Stimulated activated CD8-positive, alpha-beta memory T cell treated with anti-CD3 and anti-CD28 coated beads, Interleukin-7, amount 100 ng/mL, for 1 hour (primary cell): ENCODE data around the gene UQCR11.

Experiments
- DNase-seq, 2 donors: peaks; one replicate each; pipeline ENCODE4 v3.0.0-alpha.2; 2020; ENCODE audit warnings: low read depth in 2 of 2

The UQCR11 gene

DNA sequence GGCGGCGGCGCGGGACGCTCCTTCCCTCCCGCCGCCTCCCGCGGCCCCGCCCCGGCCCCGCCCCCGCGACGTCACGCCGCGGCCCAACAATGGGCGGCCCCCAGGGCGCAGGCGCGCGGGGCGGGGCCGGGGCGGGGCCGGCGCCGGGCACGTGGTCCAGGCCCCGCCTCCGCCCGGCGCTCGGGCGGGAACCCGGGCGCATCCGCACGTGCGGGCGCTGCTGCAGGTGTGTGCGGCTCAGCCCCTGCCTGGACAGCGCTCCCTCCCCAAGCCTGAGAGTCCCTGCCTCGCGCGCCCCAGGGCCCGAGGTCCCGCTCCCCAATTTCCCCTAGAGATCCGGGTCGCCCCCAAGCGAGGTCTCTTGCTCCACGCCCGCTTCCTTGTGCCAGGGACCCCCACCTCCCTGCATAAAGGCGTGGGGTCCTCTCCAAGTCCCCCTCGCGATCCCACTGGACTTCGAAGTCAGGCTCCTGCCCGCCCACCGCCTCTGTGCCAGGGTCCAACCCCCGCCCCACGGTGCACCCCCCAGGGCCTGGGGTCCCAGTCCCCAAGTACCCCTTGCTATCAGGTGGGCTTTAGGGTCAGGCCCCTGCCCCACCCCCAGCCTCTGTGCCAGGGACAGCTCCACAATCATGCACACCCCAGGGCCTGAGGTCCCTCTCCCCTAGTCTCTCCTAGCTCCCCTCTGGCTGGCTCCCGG, 36.8 kb downstream of the UQCR11 start, which contains the start of gene MEX3D:
Gene MEX3D, minus strand, starts transcription at position 6 of the 700 bp plus-strand sequence. CDS start 267 bp downstream, outside the sequence.
- DNase-seq: peak; percentile 61 to 64

DNA sequence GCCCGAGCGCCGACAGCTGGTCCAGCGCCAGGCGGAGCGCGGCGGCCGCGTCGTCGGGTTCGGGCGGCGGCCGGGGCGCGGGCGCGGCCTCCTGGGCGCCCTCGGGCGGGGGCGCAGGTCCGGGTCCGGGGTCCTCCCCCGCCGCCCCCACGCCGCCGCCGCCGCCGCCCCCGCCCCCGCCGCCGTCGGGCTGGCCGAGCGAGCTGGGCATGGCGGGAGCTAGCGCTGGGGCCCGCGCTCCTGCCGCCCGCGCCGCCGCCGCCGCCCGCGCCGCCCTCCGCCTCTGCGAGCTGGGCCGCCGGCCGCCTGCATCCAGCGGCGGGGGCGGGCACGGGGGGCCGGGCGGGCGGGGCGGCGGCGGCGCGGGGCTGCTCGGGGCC, 37.4 kb downstream of the UQCR11 start:
- DNase-seq: no peak

DNA sequence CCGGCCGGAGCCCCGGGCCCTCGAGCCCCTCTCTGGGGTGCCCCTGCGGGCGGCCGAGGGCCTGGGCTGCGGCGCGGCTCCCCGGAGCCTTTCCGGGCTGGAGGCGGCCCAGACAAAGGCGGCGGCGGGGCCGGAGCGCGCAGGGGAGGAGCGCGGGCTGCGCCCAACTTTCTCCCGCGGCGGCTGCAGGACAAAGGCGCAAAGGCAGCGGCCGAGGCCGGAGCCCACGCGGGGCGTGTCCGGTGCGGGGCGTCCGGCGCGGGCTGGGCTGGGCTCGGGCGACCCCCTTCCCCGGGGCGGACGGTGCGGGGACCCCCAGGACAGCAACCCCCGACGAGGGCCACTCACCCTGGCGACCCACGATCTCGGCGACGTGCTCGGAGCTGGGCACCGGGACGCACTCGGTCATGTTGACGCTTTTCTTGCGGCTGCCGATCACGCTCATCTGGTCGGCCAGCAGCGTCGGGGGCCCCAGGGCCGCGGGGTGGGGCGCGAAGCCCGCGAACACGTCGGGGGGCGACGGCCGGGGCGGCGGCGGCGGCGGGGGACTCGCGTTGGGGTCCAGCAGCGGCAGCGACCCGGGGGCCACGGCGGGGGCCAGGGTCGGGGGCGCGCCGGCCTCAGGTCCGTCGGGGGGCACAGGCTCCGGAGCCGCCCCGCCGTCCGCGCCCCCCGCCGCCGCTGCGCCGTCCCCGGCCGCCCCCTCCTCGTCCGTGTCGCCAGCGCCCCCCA, 38.0 kb downstream of the UQCR11 start:
- DNase-seq: no peak

DNA sequence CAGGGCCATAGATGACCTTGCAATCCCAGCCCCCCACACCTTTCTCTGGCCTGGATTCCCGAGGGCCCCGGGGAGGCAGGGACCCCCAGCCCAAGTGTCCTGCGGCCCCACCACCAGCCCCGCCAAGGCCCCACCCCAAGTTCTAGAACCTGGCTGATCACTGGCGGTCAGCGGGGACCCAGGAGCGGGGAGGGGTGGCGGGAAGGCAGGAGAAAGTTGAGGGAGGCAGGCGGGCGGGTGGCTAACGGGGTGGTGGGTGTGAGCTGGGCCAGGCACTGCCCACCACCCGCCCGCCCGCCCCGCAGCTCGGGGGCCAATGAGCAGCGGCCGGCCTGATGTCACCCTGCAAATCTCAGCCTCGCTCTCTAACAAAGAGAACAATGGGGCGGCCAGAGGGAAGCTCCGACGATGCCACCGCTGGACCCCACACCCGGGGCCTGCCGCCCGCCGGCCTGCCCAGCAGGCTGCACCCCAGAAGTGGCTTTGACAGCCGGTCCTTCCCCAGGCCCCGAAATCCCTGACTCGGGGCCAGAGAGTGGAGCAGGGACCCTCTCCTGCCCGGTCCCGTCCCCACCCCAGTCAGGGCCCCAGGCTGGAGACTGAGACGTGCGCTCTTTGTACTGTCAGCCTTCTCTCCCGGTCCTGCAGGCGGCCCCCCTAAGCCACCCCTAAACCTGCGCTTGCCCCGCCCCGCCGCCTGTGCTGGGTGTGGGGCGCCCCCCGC, 38.7 kb downstream of the UQCR11 start:
- DNase-seq: no peak

DNA sequence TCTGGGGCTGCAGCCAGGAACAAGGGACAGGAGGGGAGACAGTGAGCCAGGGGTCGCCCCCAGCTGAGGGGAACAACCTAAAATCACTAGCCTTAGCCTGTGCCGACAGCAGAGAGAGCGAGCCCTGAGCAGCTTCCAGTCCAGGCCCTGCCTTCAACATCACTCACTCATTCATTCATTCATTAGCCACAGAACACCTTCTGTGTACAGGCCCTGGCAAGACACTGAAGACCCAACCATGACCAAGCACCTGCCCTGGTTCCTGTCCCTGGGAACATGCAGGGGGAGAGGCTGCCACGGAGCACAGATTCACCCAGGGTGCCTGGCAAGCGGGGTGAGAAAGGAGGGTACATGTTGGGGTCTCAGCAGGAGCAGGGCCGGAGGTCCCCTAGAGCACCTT, 42.0 kb downstream of the UQCR11 start:
- DNase-seq: no peak

DNA sequence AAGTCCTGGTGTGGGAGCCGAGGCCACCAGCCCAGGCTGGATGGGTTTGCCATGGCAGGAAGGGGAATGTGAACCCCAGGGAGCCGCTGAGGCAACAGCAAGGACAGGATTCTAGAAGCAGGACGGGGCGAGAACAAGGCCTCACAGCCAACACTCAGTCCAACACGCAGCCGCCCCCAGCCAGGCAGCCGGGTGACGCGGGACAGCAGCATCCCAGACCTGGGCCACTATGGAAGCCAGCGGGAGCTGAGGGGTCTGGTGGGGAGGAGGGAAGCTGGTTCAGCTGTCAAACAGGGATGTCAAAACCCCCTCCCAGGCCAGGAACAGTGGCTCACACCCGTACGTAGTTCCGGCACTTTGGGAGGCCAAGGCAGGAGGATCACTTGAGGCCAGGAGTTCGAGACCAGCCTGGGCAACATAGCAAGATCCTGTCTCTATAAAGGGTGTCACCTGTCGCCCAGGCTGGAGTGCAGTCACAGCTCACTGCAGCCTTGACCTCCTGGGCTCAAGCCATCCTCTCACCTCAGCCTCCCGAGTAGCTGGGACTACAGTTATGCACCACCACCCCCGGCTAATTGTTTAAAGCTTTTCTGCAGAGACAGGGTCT, 43.9 kb downstream of the UQCR11 start:
- DNase-seq: no peak

DNA sequence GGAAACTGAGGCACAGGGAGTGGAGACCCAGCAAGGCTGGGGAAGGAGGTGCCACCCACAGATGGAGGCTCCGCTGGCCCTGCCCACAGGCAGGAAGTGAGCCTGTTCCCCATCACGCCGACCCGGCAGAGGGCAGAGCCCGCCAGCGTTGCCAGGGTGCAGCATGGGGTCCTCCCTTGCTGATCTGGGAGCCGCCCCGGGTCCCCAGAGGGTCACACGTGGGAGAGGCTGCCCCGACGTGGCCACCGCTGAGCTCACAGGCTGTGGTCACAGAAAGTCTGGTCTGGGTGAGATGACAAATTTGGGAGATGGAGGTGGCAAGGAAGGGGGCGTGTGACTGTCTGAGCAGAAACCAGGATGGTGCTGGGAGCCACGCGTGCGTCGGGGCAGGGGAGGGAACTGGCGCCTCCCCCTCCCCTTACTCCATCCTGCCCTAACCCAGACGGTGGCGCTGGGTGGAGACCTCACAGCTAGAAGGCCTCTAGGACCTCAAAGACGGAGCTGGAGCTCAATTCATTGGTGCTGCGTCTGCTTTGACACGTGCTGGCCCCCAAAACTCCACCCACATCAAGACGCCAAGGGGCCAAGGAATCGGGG, 44.9 kb downstream of the UQCR11 start:
- no peak for DNase-seq

DNA sequence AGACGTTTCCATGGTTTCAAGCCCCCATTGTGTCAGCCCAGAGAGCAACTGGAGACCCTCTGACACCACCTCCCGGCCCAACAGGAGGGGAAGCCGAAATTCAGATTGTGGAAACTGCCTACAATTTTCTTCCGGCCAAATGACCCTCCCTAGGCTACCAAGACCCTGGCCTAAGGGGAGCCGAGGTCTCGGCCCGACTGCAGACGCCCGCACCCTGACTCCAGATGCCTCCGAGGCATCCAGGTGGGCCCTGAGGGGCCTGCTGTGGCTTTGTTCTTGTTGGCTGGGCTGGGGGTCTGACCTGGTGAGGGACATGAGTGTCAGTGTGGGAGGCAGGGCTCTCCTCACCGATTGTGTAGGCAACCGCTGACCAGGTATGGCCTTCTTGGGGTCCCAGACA, 46.7 kb downstream of the UQCR11 start:
- no peak for DNase-seq

DNA sequence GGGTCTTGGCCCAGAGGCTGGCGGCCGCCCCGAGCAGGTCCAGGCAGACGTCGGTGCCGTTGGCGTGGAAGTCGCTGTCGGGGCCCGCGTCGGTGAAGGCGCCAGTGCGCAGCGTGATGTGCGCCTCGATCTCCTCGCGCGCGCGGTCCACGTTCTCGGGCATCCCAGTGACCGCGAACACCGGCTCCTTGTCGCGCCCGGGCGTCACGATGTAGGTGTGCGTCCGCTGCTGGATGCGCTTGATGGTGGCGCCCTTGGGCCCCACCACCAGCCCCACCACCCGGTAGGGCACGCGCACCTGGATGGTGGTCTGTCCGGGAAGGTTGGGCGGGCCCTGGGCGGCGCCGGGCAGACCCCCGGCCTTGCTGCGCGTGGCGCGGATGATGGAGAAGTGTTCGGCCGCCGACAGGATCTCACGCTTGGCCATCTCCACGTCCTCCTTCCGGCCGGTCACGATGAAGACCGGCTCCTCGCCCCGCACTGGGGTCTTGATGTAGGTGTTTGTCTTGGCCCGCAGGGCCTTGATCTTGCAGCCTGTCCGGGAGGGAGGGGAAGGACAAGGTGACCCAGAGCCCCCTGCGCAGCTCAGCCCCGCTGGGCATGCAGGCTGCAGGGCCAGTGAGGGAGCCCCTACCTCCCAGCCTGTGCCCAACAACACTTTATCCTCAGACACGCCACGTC, 48.7 kb downstream of the UQCR11 start:
- no peak for DNase-seq

DNA sequence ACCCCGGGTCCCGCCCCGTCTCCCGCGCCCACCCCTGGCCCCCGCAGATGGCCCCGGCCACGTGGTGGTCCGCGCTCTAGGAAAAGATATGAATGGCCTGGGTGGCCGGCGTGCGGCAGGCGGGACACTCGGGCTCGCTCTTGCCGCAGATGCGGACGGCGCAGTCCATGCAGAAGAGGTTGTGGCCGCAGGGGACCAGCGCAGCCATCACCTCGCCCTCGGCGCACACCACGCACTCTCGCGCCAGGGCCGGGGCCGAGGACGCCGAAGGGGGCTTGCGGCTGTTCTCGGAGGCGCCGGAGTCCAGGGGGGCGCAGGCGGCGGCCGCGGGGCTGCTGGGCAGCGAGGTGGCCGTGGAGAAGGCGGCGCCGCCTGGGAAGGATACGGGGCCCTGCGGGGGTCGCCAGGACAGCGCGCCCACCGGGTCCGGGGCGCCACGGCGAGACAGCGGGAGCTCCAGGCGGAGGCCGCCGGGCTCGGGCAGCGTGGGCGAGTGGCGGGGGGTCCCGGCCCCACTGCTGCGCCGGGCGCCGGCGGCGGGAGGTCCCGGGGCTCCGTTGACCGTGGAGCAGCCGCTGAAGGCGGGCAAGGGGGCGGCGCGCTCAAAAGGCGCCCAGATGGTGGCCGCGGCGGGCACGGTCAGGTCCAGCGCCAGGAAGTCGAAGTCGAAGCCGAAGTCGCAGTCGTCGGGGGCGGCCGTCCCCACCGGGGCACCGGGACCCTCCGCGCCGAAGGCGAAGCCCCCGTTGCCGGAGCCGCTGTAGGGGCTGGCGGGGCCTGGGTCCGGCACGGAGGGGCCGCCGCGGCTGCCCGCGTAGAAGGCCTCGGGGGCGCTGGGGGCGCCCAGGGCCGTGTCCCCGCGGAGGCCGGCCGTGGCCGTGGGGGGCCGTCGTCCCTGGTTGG, 49.5 kb downstream of the UQCR11 start:
- DNase-seq: no peak

DNA sequence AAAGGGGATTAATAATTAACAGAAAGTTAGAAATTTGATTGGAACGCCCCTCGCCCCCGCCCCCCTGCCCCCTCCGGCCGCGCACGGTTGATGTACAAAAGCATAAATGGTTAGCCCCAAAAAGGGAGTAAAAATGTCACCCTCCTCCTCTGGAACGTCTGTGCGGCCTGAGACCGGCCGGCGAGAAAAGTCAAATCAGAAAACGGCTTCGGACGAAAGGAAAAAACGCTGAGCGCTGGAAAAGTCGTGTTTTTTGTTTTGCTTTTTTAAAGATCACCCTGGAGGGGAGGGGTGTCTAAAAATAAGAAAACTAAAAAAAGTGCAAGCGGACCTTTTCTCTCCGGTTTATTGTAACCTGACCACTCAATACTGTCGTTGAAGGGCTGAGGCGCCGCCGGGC, 50.3 kb downstream of the UQCR11 start:
- no peak for DNase-seq

DNA sequence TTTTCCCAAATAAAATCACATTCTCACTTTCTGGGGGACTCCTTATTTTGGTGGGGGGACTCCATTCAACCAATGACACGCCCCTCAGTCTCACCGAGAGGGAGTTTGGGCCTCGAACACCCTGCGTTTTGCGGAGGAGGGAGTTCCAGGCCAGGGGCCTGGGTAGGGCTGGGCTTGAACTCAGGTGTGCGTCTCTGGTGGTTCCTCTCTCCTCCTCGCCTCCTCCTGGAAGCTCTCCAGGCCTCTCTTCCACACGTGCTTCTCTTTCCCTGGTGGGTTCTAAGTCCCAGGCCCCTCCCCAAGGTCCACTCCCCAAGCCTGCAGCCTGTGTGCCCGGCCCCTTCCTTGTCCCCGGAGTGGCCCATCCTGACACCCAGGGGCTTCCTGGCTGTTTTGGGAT, 51.8 kb downstream of the UQCR11 start:
- DNase-seq: no peak

DNA sequence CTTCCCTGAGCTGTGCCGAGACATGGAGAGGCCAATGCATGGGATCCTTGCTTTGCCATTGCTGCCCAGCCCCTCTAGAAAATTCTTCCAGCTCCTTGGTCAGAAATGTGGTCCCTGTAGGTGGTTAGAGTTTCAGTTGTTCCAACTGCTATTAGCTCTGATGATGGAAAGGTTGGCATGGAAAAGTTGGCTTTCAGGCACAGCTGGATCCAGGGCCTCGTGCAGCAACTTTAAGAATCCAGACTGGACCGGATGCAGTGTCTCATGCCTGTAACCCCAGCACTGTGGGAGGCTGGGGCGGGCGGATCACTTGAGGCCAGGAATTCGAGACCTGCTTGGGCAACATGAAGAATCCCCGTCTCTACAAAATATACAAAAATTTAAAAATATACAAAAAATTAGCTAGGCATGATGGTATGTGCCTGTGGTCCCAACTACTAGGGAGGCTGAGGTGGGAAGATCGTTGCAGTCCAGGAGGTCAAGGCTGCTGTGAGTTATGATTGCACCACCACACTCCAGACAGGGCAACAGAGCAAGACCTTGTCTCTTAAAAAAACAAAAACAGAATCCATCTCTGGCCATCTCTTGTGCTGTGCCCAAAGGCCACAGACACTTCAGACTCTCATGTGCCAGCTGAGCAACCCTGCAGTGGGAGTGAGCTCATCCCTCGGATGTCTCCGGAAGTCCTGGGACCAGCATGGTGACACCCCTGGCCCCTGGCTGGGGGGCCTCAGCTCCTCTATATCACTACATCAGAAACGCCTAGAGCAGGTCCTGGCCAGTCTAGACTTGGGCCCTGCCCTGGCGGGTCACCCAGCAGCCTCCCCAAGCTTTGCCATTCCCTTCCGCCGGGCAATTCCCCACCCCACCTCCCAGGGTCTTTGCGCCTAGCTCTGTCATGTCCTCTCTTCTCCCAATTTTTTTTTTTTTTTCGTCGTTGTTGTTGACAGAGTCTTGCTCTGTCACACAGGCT, 53.9 kb downstream of the UQCR11 start:
- DNase-seq: no peak

DNA sequence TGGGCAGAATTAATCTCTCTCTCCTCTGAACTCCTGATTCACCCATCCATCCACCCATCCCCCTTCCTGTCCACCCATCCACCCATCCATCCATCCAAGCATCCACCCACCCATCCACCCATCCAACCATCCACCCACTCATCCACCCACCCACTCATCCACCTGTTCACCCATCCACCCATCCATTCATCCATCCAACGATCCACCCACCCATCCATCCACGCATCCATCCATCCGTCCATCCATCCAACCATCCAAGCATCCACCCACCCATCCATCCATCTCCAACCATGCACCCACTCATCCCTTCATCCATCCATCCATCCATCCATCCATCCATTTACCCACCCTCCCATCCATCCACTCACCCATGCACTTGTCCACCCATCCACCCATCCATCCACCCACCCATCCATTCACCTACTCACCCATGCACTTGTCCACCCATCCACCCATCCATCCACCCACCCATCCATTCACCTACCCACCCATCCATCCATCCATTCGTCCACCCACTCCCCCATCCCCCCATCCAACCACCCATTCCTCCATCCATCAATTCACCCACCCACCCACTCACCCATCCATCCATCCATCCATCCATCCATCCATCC, 55.8 kb downstream of the UQCR11 start:
- DNase-seq: no peak
